Measurements from ENCODE around the gene ANO4.

The ANO4 gene

GRCh38 chr12:100820314-100820713 is 25.7 kb downstream of the ANO4 start:
- H3K9me3 ChIP-seq (ENCODE audit: insufficient read depth, low read length, severe bottlenecking): no peaks in the 10 kb centered on the region
- H3K9ac ChIP-seq (ENCODE audit: low read depth, low read length): no peak overlapping the region
- H3K4me2 ChIP-seq (ENCODE audit: insufficient read depth, low read length): no peak overlapping the region
- no peak for DNase-seq
- H4K20me1 ChIP-seq (ENCODE audit: insufficient read depth, low read length): no peaks in the 10 kb centered on the region
- no peaks in the 10 kb centered on the region for H3K36me3 ChIP-seq (ENCODE audit: insufficient read depth, low read length)
- no peaks in the 10 kb centered on the region for H3K79me2 ChIP-seq (ENCODE audit: insufficient read depth, low read length)
- ATAC-seq (ENCODE audit: insufficient read depth, low read depth): no peak
- no peak overlapping the region for H3K4me3 ChIP-seq (ENCODE audit: low read depth in 1 of 2, low read length in 2 of 2)
- no peak for TF ChIP-seq EZH2 (IDR thresholded peaks at IDR 0.05; ENCODE audit: borderline replicate concordance, low read depth, low read length, severe bottlenecking)
- no peak for TF ChIP-seq CTCF (IDR thresholded peaks at IDR 0.05; ENCODE audit: borderline replicate concordance, extremely low read depth, low read length, poor library complexity, severe bottlenecking)
- H3K27ac ChIP-seq (ENCODE audit: low read length): no peak overlapping the region
- H2AFZ ChIP-seq (ENCODE audit: low read depth, low read length): no peak overlapping the region
- H3K27me3 ChIP-seq (ENCODE audit: insufficient read depth, low read length, poor library complexity): no peaks in the 10 kb centered on the region
- no peaks in the 10 kb centered on the region for H3K4me1 ChIP-seq (ENCODE audit: insufficient read depth, low read length)

- H3K36me3 ChIP-seq (ENCODE audit: insufficient read depth, low read length): no peaks in the 10 kb centered on the region
- no peaks in the 10 kb centered on the region for H3K4me1 ChIP-seq (ENCODE audit: insufficient read depth, low read length)
- DNase-seq (no peak), ATAC-seq (ENCODE audit: insufficient read depth, low read depth) (no peak)
- no peaks in the 10 kb centered on the region for H3K27me3 ChIP-seq (ENCODE audit: insufficient read depth, low read length, poor library complexity)
- H3K4me2 ChIP-seq (ENCODE audit: insufficient read depth, low read length): no peak overlapping the region
- H3K27ac ChIP-seq (ENCODE audit: low read length): no peak overlapping the region
- no peak overlapping the region for H3K9ac ChIP-seq (ENCODE audit: low read depth, low read length)
- no peaks in the 10 kb centered on the region for H3K9me3 ChIP-seq (ENCODE audit: insufficient read depth, low read length, severe bottlenecking)
- H3K79me2 ChIP-seq (ENCODE audit: insufficient read depth, low read length): no peaks in the 10 kb centered on the region
- no peak for TF ChIP-seq EZH2 (IDR thresholded peaks at IDR 0.05; ENCODE audit: borderline replicate concordance, low read depth, low read length, severe bottlenecking)
- no peak for TF ChIP-seq CTCF (IDR thresholded peaks at IDR 0.05; ENCODE audit: borderline replicate concordance, extremely low read depth, low read length, poor library complexity, severe bottlenecking)
- H3K4me3 ChIP-seq (ENCODE audit: low read depth in 1 of 2, low read length in 2 of 2): no peak overlapping the region
- no peaks in the 10 kb centered on the region for H4K20me1 ChIP-seq (ENCODE audit: insufficient read depth, low read length)
- H2AFZ ChIP-seq (ENCODE audit: low read depth, low read length): no peak overlapping the region
These were observed 29.4 kb downstream of the ANO4 start for GRCh38 chr12:100823963-100824362.

DNA sequence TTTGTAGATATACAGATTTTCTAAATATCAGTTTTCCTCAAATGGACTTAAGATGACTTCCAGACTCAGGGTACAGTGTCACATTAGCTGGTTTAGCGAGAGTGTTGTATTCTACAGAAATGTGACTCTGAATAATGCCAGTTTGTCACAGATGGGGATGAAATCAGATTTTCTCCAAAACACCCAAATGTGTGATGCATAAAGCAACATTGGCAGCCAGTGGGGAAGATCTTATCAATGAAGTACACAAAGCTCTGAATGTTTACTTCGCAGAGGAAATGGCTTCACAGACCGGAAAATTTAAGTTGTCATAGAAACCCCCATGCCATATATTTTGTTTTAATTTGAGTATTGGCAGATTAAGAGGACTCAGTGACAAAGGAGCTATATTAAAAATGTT is 29.9 kb downstream of the ANO4 start:
- Histone ChIP-seq H3K4me2 (ENCODE audit: insufficient read depth, low read length) (no peak overlapping the region), H4K20me1 (ENCODE audit: insufficient read depth, low read length) (no peaks in the 10 kb centered on the region), H3K4me1 (ENCODE audit: insufficient read depth, low read length) (no peaks in the 10 kb centered on the region), H3K4me3 (ENCODE audit: low read depth in 1 of 2, low read length in 2 of 2) (no peak overlapping the region), H3K27me3 (ENCODE audit: insufficient read depth, low read length, poor library complexity) (no peaks in the 10 kb centered on the region), H3K36me3 (ENCODE audit: insufficient read depth, low read length) (no peaks in the 10 kb centered on the region), H2AFZ (ENCODE audit: low read depth, low read length) (no peak overlapping the region), H3K27ac (ENCODE audit: low read length) (no peak overlapping the region), H3K9ac (ENCODE audit: low read depth, low read length) (no peak overlapping the region), H3K79me2 (ENCODE audit: insufficient read depth, low read length) (no peaks in the 10 kb centered on the region), H3K9me3 (ENCODE audit: insufficient read depth, low read length, severe bottlenecking) (no peaks in the 10 kb centered on the region)
- ATAC-seq (ENCODE audit: insufficient read depth, low read depth): no peak
- no peak for TF ChIP-seq CTCF (IDR thresholded peaks at IDR 0.05; ENCODE audit: borderline replicate concordance, extremely low read depth, low read length, poor library complexity, severe bottlenecking)
- no peak for TF ChIP-seq EZH2 (IDR thresholded peaks at IDR 0.05; ENCODE audit: borderline replicate concordance, low read depth, low read length, severe bottlenecking)
- DNase-seq: no peak

DNA sequence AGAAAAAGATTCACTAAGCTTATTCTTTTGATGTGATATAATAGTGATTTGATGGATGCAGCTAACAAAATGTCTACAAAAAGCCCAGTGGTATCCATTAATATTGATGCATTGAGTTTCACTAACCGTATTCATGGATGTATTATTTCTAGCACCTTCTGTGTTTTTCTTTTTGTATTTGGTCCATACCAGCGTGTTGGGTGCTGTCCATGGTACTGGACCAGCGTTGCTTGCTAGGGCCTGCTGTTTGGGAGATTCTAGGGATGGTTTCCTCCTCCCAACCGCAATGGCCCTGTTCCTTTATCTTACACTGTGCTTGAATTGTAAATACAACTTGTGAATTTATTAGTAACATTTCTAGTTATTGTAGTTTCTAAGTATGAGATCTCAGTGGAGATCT is 31.7 kb downstream of the ANO4 start:
- no peak overlapping the region for H3K4me3 ChIP-seq (ENCODE audit: low read depth in 1 of 2, low read length in 2 of 2)
- H3K4me2 ChIP-seq (ENCODE audit: insufficient read depth, low read length): no peak overlapping the region
- no peak overlapping the region for H3K9ac ChIP-seq (ENCODE audit: low read depth, low read length)
- H3K36me3 ChIP-seq (ENCODE audit: insufficient read depth, low read length): no peaks in the 10 kb centered on the region
- ATAC-seq (ENCODE audit: insufficient read depth, low read depth) (peak; percentile 50; the same call in 1 of the 3 replicates), DNase-seq (peak; percentile 51)
- H3K27ac ChIP-seq (ENCODE audit: low read length): no peak overlapping the region
- TF ChIP-seq CTCF (IDR thresholded peaks at IDR 0.05; ENCODE audit: borderline replicate concordance, extremely low read depth, low read length, poor library complexity, severe bottlenecking) (no peak), EZH2 (IDR thresholded peaks at IDR 0.05; ENCODE audit: borderline replicate concordance, low read depth, low read length, severe bottlenecking) (no peak)
- no peak overlapping the region for H2AFZ ChIP-seq (ENCODE audit: low read depth, low read length)
- no peaks in the 10 kb centered on the region for H3K9me3 ChIP-seq (ENCODE audit: insufficient read depth, low read length, severe bottlenecking)
- no peaks in the 10 kb centered on the region for H3K27me3 ChIP-seq (ENCODE audit: insufficient read depth, low read length, poor library complexity)
- H4K20me1 ChIP-seq (ENCODE audit: insufficient read depth, low read length): no peaks in the 10 kb centered on the region
- no peaks in the 10 kb centered on the region for H3K79me2 ChIP-seq (ENCODE audit: insufficient read depth, low read length)
- no peaks in the 10 kb centered on the region for H3K4me1 ChIP-seq (ENCODE audit: insufficient read depth, low read length)
